Caco-2 (cell line): Measurements from ENCODE around the gene RAB30. TPM values are rescaled to one million over a fixed set of nuclear protein-coding genes. Genes with fewer than 3 reads are reported as not detected.

ENCODE experiments used
- BruUV-seq: library from RNA; stranded (reverse); fragments of 400-500 nt; replicated peaks from 2 replicates; lab custom pipeline; 2021; lab: Mats Ljungman, UMichigan
- CTCF ChIA-PET: fragments of 300-600 bp; sonication (Branson Sonifier 250); formaldehyde crosslinking; loops from one replicate; lab custom pipeline; 2022; ENCODE audit warnings: antibody characterized with exemption; lab: Charles Lee
- POLR2A ChIA-PET: fragments of 300-600 bp; sonication (Branson Sonifier 250); formaldehyde crosslinking; loops from one replicate; lab custom pipeline; 2022; ENCODE audit warnings: antibody characterized with exemption; lab: Charles Lee
- DNase-seq, 2 experiments: peaks; one replicate each; pipeline versions ENCODE4 v3.0.0 to v3.0.0-alpha.2; 2020 to 2022
- H3K27me3 ChIP-seq: replicated peaks from 2 replicates; pipeline ENCODE4 v1.6.0; 2011; ENCODE audit warnings: low read length; ENCODE audit not compliant: control insufficient read depth, insufficient read depth
- H3K36me3 ChIP-seq: 2 replicates; pipeline ENCODE4 v1.5.1; 2011; ENCODE audit warnings: low read length; ENCODE audit not compliant: control insufficient read depth, insufficient read depth
- H3K4me1 ChIP-seq: fragments of 250-450 bp; sonication (Bioruptor Pico); 2 replicates; pipeline ENCODE4 v1.5.1; 2020; ENCODE audit warnings: mild to moderate bottlenecking
- H3K4me3 ChIP-seq: 2 replicates; pipeline ENCODE4 v1.5.1; 2011; ENCODE audit warnings: low read depth, mild to moderate bottlenecking, control low read depth, low read length
- H3K9me3 ChIP-seq: fragments of 250-450 bp; sonication (Bioruptor Pico); 2 replicates; pipeline ENCODE4 v1.5.1; 2020; ENCODE audit warnings: mild to moderate bottlenecking, moderate library complexity
- H3K27ac Mint-ChIP-seq: one replicate; pipeline ENCODE4 v1.8.0; 2022; ENCODE audit warnings: mixed read lengths; ENCODE audit not compliant: unreplicated experiment
- H3K27me3 Mint-ChIP-seq: one replicate; pipeline ENCODE4 v1.8.0; 2022; ENCODE audit warnings: mixed read lengths; ENCODE audit not compliant: insufficient read depth, unreplicated experiment
- H3K36me3 Mint-ChIP-seq: one replicate; pipeline ENCODE4 v1.8.0; 2022; ENCODE audit warnings: mild to moderate bottlenecking, mixed read lengths; ENCODE audit not compliant: insufficient read depth, unreplicated experiment
- H3K4me1 Mint-ChIP-seq: one replicate; pipeline ENCODE4 v1.8.0; 2022; ENCODE audit warnings: low read depth, mixed read lengths; ENCODE audit not compliant: unreplicated experiment
- H3K4me3 Mint-ChIP-seq: one replicate; pipeline ENCODE4 v1.8.0; 2022; ENCODE audit warnings: mild to moderate bottlenecking, moderate library complexity, mixed read lengths; ENCODE audit not compliant: unreplicated experiment
- H3K9me3 Mint-ChIP-seq: one replicate; pipeline ENCODE4 v1.8.0; 2022; ENCODE audit warnings: mixed read lengths; ENCODE audit not compliant: unreplicated experiment
- intact Hi-C: fragments of 100-400 bp; cut with micrococcal nuclease; formaldehyde crosslinking; loops from one replicate; pipeline ENCODE4 v1.10.0; 2022; ENCODE audit not compliant: unreplicated experiment
- total RNA-seq: library from RNA; stranded (reverse); gene quantifications from 2 replicates; pipeline ENCODE4 v1.2.3, GENCODE V29; 2022
- TF ChIP-seq, protein P1 (sequence below), 2 experiments: fragments of 200-600 bp in 1 of 2; IDR thresholded peaks; 1 replicate in 1 of 2; 2 replicates in 1 of 2; pipeline versions ENCODE4 v1.5.1 to v1.8.0; 2011 to 2022; ENCODE audit warnings: antibody characterized with exemption in 1 of 2, control low read depth in 1 of 2, inconsistent platforms in 1 of 2, low read depth in 1 of 2, low read length in 1 of 2, mild to moderate bottlenecking in 1 of 2, moderate library complexity in 1 of 2; ENCODE audit not compliant: insufficient read depth in 1 of 2, severe bottlenecking in 1 of 2, unreplicated experiment in 1 of 2

RAB30 gene
- total RNA-seq, 1 experiment from 2014 or later, result 13.5 TPM

DNA sequence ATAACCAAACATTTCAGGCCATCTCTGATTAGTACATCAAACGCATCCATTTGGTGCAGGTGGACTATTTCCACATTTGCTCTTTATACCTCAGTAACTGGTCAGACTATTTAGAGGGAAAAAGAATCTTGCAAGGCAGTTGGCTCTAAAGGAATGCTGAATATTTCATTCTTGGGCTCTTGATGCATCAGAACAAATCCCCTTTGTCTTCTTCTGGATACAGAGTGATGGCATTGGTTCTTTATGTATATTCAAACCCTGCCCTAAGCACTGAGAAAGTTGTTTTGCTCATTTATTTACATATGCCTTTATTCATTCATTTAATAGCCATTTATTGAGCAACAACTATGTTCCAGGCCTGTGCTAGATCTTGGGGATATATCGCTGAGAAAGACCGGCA, 31.1 kb upstream of the RAB30 start:
- POLR2A ChIA-PET, result no interaction called here
- H3K4me3 ChIP-seq, result no peak overlapping the region
- no peaks in the 10 kb centered on the region for H3K36me3 Mint-ChIP-seq
- H3K9me3 Mint-ChIP-seq, result no peaks in the 10 kb centered on the region
- H3K27me3 ChIP-seq, result no peaks in the 10 kb centered on the region
- no peaks in the 10 kb centered on the region for H3K27me3 Mint-ChIP-seq
- H3K36me3 ChIP-seq, result no peaks in the 10 kb centered on the region
- H3K4me1 Mint-ChIP-seq, result peaks cover 16% of the 10 kb centered on the region
- TF ChIP-seq, protein P1, sequence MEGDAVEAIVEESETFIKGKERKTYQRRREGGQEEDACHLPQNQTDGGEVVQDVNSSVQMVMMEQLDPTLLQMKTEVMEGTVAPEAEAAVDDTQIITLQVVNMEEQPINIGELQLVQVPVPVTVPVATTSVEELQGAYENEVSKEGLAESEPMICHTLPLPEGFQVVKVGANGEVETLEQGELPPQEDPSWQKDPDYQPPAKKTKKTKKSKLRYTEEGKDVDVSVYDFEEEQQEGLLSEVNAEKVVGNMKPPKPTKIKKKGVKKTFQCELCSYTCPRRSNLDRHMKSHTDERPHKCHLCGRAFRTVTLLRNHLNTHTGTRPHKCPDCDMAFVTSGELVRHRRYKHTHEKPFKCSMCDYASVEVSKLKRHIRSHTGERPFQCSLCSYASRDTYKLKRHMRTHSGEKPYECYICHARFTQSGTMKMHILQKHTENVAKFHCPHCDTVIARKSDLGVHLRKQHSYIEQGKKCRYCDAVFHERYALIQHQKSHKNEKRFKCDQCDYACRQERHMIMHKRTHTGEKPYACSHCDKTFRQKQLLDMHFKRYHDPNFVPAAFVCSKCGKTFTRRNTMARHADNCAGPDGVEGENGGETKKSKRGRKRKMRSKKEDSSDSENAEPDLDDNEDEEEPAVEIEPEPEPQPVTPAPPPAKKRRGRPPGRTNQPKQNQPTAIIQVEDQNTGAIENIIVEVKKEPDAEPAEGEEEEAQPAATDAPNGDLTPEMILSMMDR (IDR thresholded peaks at IDR 0.05; ENCODE audit: insufficient read depth in 1 of 2, low read depth in 1 of 2, low read length in 1 of 2, severe bottlenecking in 1 of 2, unreplicated experiment in 1 of 2), result no peak
- H3K9me3 ChIP-seq, result no peaks in the 10 kb centered on the region
- H3K4me1 ChIP-seq, result peaks cover 10% of the 10 kb centered on the region; the same call in 1 of the 2 replicates
- intact Hi-C loops, result no loop called here
- H3K4me3 Mint-ChIP-seq, result no peak overlapping the region
- BruUV-seq, result no TSS peak
- DNase-seq, result peak in 1 of 2 experiments; percentile 30
- H3K27ac Mint-ChIP-seq, result no peak overlapping the region
- CTCF ChIA-PET, result no interaction called here

DNA sequence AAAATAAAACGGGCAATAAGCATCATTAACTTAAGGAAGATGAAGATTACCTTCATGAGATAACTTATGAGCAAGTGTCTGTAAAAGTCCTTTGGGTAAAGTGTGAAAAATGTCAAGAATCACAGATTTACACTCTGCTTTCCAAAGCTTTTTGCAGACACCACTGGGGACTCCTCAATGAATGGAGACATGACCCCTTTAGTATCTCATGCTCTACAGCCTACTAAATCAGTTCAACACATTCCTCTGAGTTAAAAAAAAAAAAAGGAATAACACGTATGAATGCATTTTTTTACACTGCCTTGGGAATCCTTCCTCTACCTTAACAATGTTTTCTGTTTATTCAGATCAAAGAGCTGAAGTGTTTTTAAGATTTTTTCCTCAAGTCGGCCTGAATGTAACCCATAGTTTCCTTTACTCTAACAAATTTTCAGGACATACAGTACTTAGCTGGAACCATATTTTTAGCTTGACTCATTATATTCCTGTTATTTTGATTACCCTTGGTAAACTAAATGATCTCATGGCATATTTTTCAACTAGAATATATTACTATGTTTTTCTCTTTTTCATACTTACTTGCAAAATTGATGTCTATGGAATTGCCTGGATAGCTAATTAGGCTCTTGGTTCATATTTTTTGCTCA, 25.9 kb upstream of the RAB30 start:
- Mint-ChIP-seq H3K4me1 (peaks cover 33% of the 10 kb centered on the region), H3K9me3 (no peaks in the 10 kb centered on the region), H3K27me3 (no peaks in the 10 kb centered on the region), H3K27ac (peak overlapping the region; percentile 10), H3K4me3 (no peak overlapping the region), H3K36me3 (peaks cover 4% of the 10 kb centered on the region)
- DNase-seq, result no peak
- Histone ChIP-seq H3K36me3 (no peaks in the 10 kb centered on the region), H3K9me3 (no peaks in the 10 kb centered on the region), H3K4me3 (no peak overlapping the region), H3K27me3 (no peaks in the 10 kb centered on the region), H3K4me1 (peaks cover 24% of the 10 kb centered on the region)
- intact Hi-C loops, result no loop called here
- BruUV-seq, result no TSS peak
- TF ChIP-seq, protein P1 (IDR thresholded peaks at IDR 0.05; ENCODE audit: insufficient read depth in 1 of 2, low read depth in 1 of 2, low read length in 1 of 2, severe bottlenecking in 1 of 2, unreplicated experiment in 1 of 2), result no peak
- ChIA-PET POLR2A (interaction anchor here (0.5 to 0.9 kb wide), 2 partner anchors 49 to 53 kb away, joined by 3 to 4 read pairs; no protein-coding TSS in a partner anchor), CTCF (interaction anchor here (0.7 kb wide), 1 partner anchor 322 kb away, joined by 3 read pairs; no protein-coding TSS in a partner anchor)

DNA sequence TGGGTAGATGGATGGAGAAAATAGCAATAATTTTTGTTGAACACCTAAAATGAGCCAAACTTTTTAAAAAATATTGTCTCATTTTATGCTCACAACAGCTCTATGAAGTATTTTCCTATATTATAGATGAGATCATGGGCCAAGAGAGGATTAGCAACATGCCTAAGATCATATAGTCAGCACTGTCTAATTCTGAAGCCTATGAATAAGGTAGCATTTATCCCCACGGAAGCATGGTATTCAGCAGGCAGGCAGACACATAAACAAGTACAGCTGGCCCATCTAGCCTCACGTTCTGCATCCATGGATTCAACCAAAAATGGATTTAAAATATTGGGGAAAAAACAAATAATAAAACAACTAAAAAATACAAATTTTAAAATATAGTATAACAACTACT, 21.9 kb upstream of the RAB30 start:
- H3K27me3 Mint-ChIP-seq, result no peaks in the 10 kb centered on the region
- Histone ChIP-seq H3K27me3 (no peaks in the 10 kb centered on the region), H3K4me3 (no peak overlapping the region), H3K9me3 (no peaks in the 10 kb centered on the region), H3K36me3 (no peaks in the 10 kb centered on the region), H3K4me1 (peaks cover 43% of the 10 kb centered on the region)
- intact Hi-C loops, result loop anchor here (1.0 to 2.0 kb wide), 5 partner anchors 21 to 163 kb away; no protein-coding TSS in a partner anchor
- peaks cover 65% of the 10 kb centered on the region for H3K4me1 Mint-ChIP-seq
- POLR2A ChIA-PET, result interaction anchor here (1.0 to 3.0 kb wide), 4 partner anchors 22 to 66 kb away, joined by 5 to 57 read pairs (median 11); partner anchors contain the start of genes PCF11 and RAB30
- CTCF ChIA-PET, result interaction anchor here (1.0 to 1.6 kb wide), 4 partner anchors 22 to 193 kb away, joined by 3 to 13 read pairs (median 9); partner anchors contain the start of genes DDIAS, PCF11 and PRCP
- peaks cover 6% of the 10 kb centered on the region for H3K36me3 Mint-ChIP-seq
- no peak for DNase-seq
- TF ChIP-seq, protein P1 (IDR thresholded peaks at IDR 0.05; ENCODE audit: insufficient read depth in 1 of 2, low read depth in 1 of 2, low read length in 1 of 2, severe bottlenecking in 1 of 2, unreplicated experiment in 1 of 2), result no peak
- no peaks in the 10 kb centered on the region for H3K9me3 Mint-ChIP-seq
- BruUV-seq, result no TSS peak
- H3K27ac Mint-ChIP-seq, result peak overlapping the region; percentile 55
- peak overlapping the region; percentile 21 for H3K4me3 Mint-ChIP-seq
